HG03159 (cell line): ENCODE results near the gene TNPO2.

ENCODE experiments used
- ATAC-seq: cut with Tn5 transposase; IDR thresholded peaks from one replicate; pipeline ENCODE4 v1.9.1; 2021; ENCODE audit warnings: mild to moderate bottlenecking, moderate library complexity; ENCODE audit not compliant: unreplicated experiment

The TNPO2 gene

GRCh38 chr19:12652219-12652618, 71.5 kb downstream of the TNPO2 start:
- ATAC-seq = no peak

GRCh38 chr19:12649941-12650340, 73.8 kb downstream of the TNPO2 start:
- ATAC-seq = no peak
